SK-N-DZ (cell line): Measurements from ENCODE around the gene VPS45.

Experiments
- DNase-seq: peaks from one replicate; pipeline ENCODE4 v3.0.0-alpha.2; 2015; ENCODE audit warnings: low spot score

The VPS45 gene

GRCh38 chr1:150073516-150073915 is 5.9 kb downstream of the VPS45 start:
- DNase-seq = no peak

- no peak for DNase-seq
Observed at GRCh38 chr1:150076066-150076465, 8.5 kb downstream of the VPS45 start.

- no peak for DNase-seq
Observed at GRCh38 chr1:150076985-150077384, 9.4 kb downstream of the VPS45 start.

- no peak for DNase-seq
Observed at GRCh38 chr1:150080784-150081183, 13.2 kb downstream of the VPS45 start.

- DNase-seq = no peak
Observed at GRCh38 chr1:150082494-150082893, 14.9 kb downstream of the VPS45 start.

- DNase-seq = no peak
Observed at GRCh38 chr1:150083907-150084306, 16.3 kb downstream of the VPS45 start.

GRCh38 chr1:150085406-150085805 is 17.8 kb downstream of the VPS45 start:
- DNase-seq = no peak

- DNase-seq = no peak
Observed at GRCh38 chr1:150087415-150087814, 19.8 kb downstream of the VPS45 start.

GRCh38 chr1:150089846-150090520 is 22.4 kb downstream of the VPS45 start:
- DNase-seq = no peak

GRCh38 chr1:150092180-150092791 is 24.7 kb downstream of the VPS45 start:
- no peak for DNase-seq

- DNase-seq = no peak
Observed at GRCh38 chr1:150093805-150094204, 26.2 kb downstream of the VPS45 start.

- no peak for DNase-seq
Observed at GRCh38 chr1:150094734-150095265, 27.2 kb downstream of the VPS45 start.

- no peak for DNase-seq
Observed at GRCh38 chr1:150102986-150103385, 35.4 kb downstream of the VPS45 start.

GRCh38 chr1:150106341-150106740 is 38.8 kb downstream of the VPS45 start:
- DNase-seq = no peak

GRCh38 chr1:150109586-150109985 is 42.0 kb downstream of the VPS45 start:
- no peak for DNase-seq

- DNase-seq = no peak
Observed at GRCh38 chr1:150110116-150110515, 42.5 kb downstream of the VPS45 start.

GRCh38 chr1:150111670-150112069 is 44.1 kb downstream of the VPS45 start:
- DNase-seq = no peak

GRCh38 chr1:150115121-150115520 is 47.5 kb downstream of the VPS45 start:
- DNase-seq = no peak

- no peak for DNase-seq
Observed at GRCh38 chr1:150118716-150119115, 51.1 kb downstream of the VPS45 start.

- no peak for DNase-seq
Observed at GRCh38 chr1:150121236-150121862, 53.8 kb downstream of the VPS45 start.

- no peak for DNase-seq
Observed at GRCh38 chr1:150126811-150127210, 59.2 kb downstream of the VPS45 start.

- DNase-seq = no peak
Observed at GRCh38 chr1:150127464-150127863, 59.9 kb downstream of the VPS45 start.

- no peak for DNase-seq
Observed at GRCh38 chr1:150127868-150128267, 60.3 kb downstream of the VPS45 start.
